Measurements from ENCODE around the gene RCAN2.

DNA sequence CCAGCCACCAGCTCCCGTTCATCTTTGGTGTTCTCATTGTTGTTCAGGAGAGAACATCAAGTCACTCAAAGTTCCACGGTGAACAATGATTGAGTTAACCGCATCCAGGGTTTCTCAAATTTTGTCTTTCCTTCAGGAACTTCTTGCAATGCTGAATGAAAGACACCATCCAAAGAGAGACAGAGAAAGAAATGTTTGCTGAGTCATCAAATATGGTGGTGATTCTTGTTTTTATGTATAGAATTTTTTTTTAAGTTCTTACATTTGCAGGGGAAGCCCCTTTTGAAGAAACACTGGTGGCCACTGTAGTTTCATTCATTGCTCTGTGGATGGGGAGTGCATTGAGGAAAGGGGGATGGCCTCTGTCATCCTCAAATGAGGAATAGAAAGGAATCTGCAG is 258.1 kb downstream of the RCAN2 start:
- no peak for TF ChIP-seq POLR2AphosphoS5 (IDR thresholded peaks at IDR 0.05)
- TF ChIP-seq POLR2A (IDR thresholded peaks at IDR 0.05) = no peak
- TF ChIP-seq, protein P1, sequence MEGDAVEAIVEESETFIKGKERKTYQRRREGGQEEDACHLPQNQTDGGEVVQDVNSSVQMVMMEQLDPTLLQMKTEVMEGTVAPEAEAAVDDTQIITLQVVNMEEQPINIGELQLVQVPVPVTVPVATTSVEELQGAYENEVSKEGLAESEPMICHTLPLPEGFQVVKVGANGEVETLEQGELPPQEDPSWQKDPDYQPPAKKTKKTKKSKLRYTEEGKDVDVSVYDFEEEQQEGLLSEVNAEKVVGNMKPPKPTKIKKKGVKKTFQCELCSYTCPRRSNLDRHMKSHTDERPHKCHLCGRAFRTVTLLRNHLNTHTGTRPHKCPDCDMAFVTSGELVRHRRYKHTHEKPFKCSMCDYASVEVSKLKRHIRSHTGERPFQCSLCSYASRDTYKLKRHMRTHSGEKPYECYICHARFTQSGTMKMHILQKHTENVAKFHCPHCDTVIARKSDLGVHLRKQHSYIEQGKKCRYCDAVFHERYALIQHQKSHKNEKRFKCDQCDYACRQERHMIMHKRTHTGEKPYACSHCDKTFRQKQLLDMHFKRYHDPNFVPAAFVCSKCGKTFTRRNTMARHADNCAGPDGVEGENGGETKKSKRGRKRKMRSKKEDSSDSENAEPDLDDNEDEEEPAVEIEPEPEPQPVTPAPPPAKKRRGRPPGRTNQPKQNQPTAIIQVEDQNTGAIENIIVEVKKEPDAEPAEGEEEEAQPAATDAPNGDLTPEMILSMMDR (IDR thresholded peaks at IDR 0.05) = no peak
